Left ventricle myocardium inferior (tissue), 1 donor: Measurements from ENCODE around the gene TOMM22. TPM values are rescaled to one million over a fixed set of nuclear protein-coding genes. Genes with fewer than 3 reads are reported as not detected.

ENCODE experiments used
- DNase-seq: peaks from one replicate; pipeline ENCODE4 v3.0.0-alpha.2; 2020
- H3K27ac ChIP-seq: fragments of 200-600 bp; replicated peaks from 2 replicates; pipeline ENCODE4 v1.8.0; 2021
- H3K27me3 ChIP-seq: fragments of 200-600 bp; 2 replicates; pipeline ENCODE4 v1.8.0; 2021; ENCODE audit warnings: low read depth
- H3K36me3 ChIP-seq: fragments of 200-600 bp; 2 replicates; pipeline ENCODE4 v1.8.0; 2021
- H3K4me1 ChIP-seq: fragments of 200-600 bp; 2 replicates; pipeline ENCODE4 v1.8.0; 2021
- H3K4me3 ChIP-seq: fragments of 200-600 bp; 2 replicates; pipeline ENCODE4 v1.8.0; 2021; ENCODE audit warnings: mild to moderate bottlenecking, moderate library complexity
- H3K9me3 ChIP-seq: fragments of 200-600 bp; replicated peaks from 2 replicates; pipeline ENCODE4 v1.8.0; 2021
- CTCF ChIP-seq: fragments of 200-600 bp; IDR thresholded peaks from 2 replicates; pipeline ENCODE4 v1.8.0; 2021; ENCODE audit warnings: antibody characterized with exemption, mild to moderate bottlenecking, borderline replicate concordance
- intact Hi-C: fragments of 100-400 bp; cut with micrococcal nuclease; formaldehyde crosslinking; loops from one replicate; pipeline ENCODE4 v1.11.0; 2022
- total RNA-seq: library from RNA; stranded (reverse); fragmentation: NEBNext Ultra II Directional; extraction: Animal tissue kit (Norgen Biotek cat#: 25700); gene quantifications from one replicate; pipeline ENCODE4 v1.2.1, GENCODE V29; 2021
- donor health status: DM: no; HTN: yes; CAD: no; lungs with severe emphysema.

TOMM22 gene
- total RNA-seq, 1 donor from 2014 or later: 66.6 TPM

- no peaks in the 10 kb centered on the region for H3K9me3 ChIP-seq
- DNase-seq: no peak
- H3K4me3 ChIP-seq: no peak overlapping the region
- TF ChIP-seq CTCF: no peak
- H3K27ac ChIP-seq: no peak overlapping the region
- peaks cover 41% of the 10 kb centered on the region for H3K36me3 ChIP-seq
- no peaks in the 10 kb centered on the region for H3K27me3 ChIP-seq
- H3K4me1 ChIP-seq: peaks cover 74% of the 10 kb centered on the region
- intact Hi-C loops: no loop called here
Observed at GRCh38 chr22:38712486-38713207, 30.9 kb downstream of the TOMM22 start.

GRCh38 chr22:38713921-38714320 lies 32.2 kb downstream of the TOMM22 start:
- Histone ChIP-seq H3K36me3 (peaks cover 44% of the 10 kb centered on the region), H3K4me1 (peaks cover 72% of the 10 kb centered on the region)
- DNase-seq: no peak

GRCh38 chr22:38715176-38715764 lies 33.5 kb downstream of the TOMM22 start:
- intact Hi-C loops: no loop called here
- peaks cover 58% of the 10 kb centered on the region for H3K4me1 ChIP-seq

More at GRCh38 chr22:38713921-38714320, 32.2 kb downstream of the TOMM22 start:
- no peak for TF ChIP-seq CTCF
- intact Hi-C loops: no loop called here
- H3K27me3 ChIP-seq: no peaks in the 10 kb centered on the region
- no peak overlapping the region for H3K4me3 ChIP-seq
- no peaks in the 10 kb centered on the region for H3K9me3 ChIP-seq
- H3K27ac ChIP-seq: no peak overlapping the region

DNA sequence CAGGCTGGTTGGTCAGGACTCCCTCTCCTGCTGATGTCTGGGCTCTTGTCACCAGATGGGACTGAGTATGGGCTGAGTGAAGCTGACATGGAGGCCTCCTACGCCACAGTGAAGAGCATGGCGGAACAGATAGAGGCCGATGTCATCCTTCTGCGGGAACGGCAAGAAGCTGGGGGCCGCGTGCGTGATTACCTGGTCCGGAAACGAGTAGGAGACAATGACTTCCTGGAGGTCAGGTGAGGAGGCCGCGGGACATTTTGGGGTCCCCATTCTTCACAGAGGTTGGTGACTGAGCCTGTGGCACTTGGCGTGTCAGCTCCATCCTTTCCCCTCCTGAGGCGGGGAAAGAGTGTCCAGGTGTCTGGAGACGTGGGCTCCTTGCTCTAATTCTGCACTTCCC lies 34.1 kb downstream of the TOMM22 start:
- no peak for DNase-seq
- TF ChIP-seq CTCF: no peak
- peaks cover 52% of the 10 kb centered on the region for H3K4me1 ChIP-seq
- no peaks in the 10 kb centered on the region for H3K27me3 ChIP-seq
- no peak overlapping the region for H3K27ac ChIP-seq
- no peaks in the 10 kb centered on the region for H3K9me3 ChIP-seq
- peaks cover 41% of the 10 kb centered on the region for H3K36me3 ChIP-seq
- no peak overlapping the region for H3K4me3 ChIP-seq
- intact Hi-C loops: no loop called here

More at GRCh38 chr22:38715176-38715764, 33.5 kb downstream of the TOMM22 start:
- no peak for TF ChIP-seq CTCF
- no peak for DNase-seq
- H3K36me3 ChIP-seq: peaks cover 41% of the 10 kb centered on the region
- no peaks in the 10 kb centered on the region for H3K9me3 ChIP-seq
- H3K27me3 ChIP-seq: no peaks in the 10 kb centered on the region
- H3K27ac ChIP-seq: no peak overlapping the region
- H3K4me3 ChIP-seq: no peak overlapping the region

GRCh38 chr22:38716271-38716670 lies 34.5 kb downstream of the TOMM22 start:
- Histone ChIP-seq H3K9me3 (no peaks in the 10 kb centered on the region), H3K27me3 (no peaks in the 10 kb centered on the region), H3K36me3 (peaks cover 43% of the 10 kb centered on the region), H3K27ac (no peak overlapping the region), H3K4me1 (peaks cover 50% of the 10 kb centered on the region), H3K4me3 (no peak overlapping the region)
- no peak for DNase-seq
- intact Hi-C loops: no loop called here
- TF ChIP-seq CTCF: no peak
